Measurements from ENCODE around the gene ZNF646.

Gene ZNF646

GRCh38 chr16:31050280-31051030 is 23.8 kb upstream of the ZNF646 start:
- in situ Hi-C loops (cut with MboI; ENCODE audit: low pct_unique_long_range_greater_than_20kb, low sequenced_read_pairs, unreplicated experiment) = no loop called here
- no peak for TF ChIP-seq CTCF (IDR thresholded peaks at IDR 0.05; ENCODE audit: extremely low read depth, insufficient read depth, missing control alignments)

GRCh38 chr16:31052114-31052513 is 22.1 kb upstream of the ZNF646 start:
- DNase-seq (ENCODE audit: low spot score) = no peak
- no peak for TF ChIP-seq CTCF (IDR thresholded peaks at IDR 0.05; ENCODE audit: extremely low read depth, insufficient read depth, missing control alignments)
- in situ Hi-C loops (cut with MboI; ENCODE audit: low pct_unique_long_range_greater_than_20kb, low sequenced_read_pairs, unreplicated experiment) = no loop called here

More at GRCh38 chr16:31050280-31051030, 23.8 kb upstream of the ZNF646 start:
- no peak for DNase-seq (ENCODE audit: low spot score)

GRCh38 chr16:31055613-31056012 is 18.6 kb upstream of the ZNF646 start:
- no peak for TF ChIP-seq CTCF (IDR thresholded peaks at IDR 0.05; ENCODE audit: extremely low read depth, insufficient read depth, missing control alignments)
- in situ Hi-C loops (cut with MboI; ENCODE audit: low pct_unique_long_range_greater_than_20kb, low sequenced_read_pairs, unreplicated experiment) = no loop called here
- no peak for DNase-seq (ENCODE audit: low spot score)

- no peak for DNase-seq (ENCODE audit: low spot score)
- TF ChIP-seq CTCF (IDR thresholded peaks at IDR 0.05; ENCODE audit: extremely low read depth, insufficient read depth, missing control alignments) = no peak
- in situ Hi-C loops (cut with MboI; ENCODE audit: low pct_unique_long_range_greater_than_20kb, low sequenced_read_pairs, unreplicated experiment) = no loop called here
Measured at GRCh38 chr16:31061126-31061812, 13.0 kb upstream of the ZNF646 start.

- no peak for TF ChIP-seq CTCF (IDR thresholded peaks at IDR 0.05; ENCODE audit: extremely low read depth, insufficient read depth, missing control alignments)
- in situ Hi-C loops (cut with MboI; ENCODE audit: low pct_unique_long_range_greater_than_20kb, low sequenced_read_pairs, unreplicated experiment) = no loop called here
- DNase-seq (ENCODE audit: low spot score) = no peak
Measured at GRCh38 chr16:31061813-31062440, 12.3 kb upstream of the ZNF646 start.

- no peak for TF ChIP-seq CTCF (IDR thresholded peaks at IDR 0.05; ENCODE audit: extremely low read depth, insufficient read depth, missing control alignments)
- no peak for DNase-seq (ENCODE audit: low spot score)
- in situ Hi-C loops (cut with MboI; ENCODE audit: low pct_unique_long_range_greater_than_20kb, low sequenced_read_pairs, unreplicated experiment) = no loop called here
Measured at GRCh38 chr16:31063495-31063842, 10.8 kb upstream of the ZNF646 start.

Measured in GM13977 (cell line).